GM19099 (cell line): Measurements from ENCODE around the gene SYDE1.

ENCODE experiments used
- POLR2A ChIP-seq: IDR thresholded peaks from 3 replicates; pipeline ENCODE4 v1.6.1; 2011; ENCODE audit warnings: low read depth; ENCODE audit not compliant: insufficient read length; ENCODE audit errors: extremely low read depth

SYDE1 gene, protein sequence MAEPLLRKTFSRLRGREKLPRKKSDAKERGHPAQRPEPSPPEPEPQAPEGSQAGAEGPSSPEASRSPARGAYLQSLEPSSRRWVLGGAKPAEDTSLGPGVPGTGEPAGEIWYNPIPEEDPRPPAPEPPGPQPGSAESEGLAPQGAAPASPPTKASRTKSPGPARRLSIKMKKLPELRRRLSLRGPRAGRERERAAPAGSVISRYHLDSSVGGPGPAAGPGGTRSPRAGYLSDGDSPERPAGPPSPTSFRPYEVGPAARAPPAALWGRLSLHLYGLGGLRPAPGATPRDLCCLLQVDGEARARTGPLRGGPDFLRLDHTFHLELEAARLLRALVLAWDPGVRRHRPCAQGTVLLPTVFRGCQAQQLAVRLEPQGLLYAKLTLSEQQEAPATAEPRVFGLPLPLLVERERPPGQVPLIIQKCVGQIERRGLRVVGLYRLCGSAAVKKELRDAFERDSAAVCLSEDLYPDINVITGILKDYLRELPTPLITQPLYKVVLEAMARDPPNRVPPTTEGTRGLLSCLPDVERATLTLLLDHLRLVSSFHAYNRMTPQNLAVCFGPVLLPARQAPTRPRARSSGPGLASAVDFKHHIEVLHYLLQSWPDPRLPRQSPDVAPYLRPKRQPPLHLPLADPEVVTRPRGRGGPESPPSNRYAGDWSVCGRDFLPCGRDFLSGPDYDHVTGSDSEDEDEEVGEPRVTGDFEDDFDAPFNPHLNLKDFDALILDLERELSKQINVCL

DNA sequence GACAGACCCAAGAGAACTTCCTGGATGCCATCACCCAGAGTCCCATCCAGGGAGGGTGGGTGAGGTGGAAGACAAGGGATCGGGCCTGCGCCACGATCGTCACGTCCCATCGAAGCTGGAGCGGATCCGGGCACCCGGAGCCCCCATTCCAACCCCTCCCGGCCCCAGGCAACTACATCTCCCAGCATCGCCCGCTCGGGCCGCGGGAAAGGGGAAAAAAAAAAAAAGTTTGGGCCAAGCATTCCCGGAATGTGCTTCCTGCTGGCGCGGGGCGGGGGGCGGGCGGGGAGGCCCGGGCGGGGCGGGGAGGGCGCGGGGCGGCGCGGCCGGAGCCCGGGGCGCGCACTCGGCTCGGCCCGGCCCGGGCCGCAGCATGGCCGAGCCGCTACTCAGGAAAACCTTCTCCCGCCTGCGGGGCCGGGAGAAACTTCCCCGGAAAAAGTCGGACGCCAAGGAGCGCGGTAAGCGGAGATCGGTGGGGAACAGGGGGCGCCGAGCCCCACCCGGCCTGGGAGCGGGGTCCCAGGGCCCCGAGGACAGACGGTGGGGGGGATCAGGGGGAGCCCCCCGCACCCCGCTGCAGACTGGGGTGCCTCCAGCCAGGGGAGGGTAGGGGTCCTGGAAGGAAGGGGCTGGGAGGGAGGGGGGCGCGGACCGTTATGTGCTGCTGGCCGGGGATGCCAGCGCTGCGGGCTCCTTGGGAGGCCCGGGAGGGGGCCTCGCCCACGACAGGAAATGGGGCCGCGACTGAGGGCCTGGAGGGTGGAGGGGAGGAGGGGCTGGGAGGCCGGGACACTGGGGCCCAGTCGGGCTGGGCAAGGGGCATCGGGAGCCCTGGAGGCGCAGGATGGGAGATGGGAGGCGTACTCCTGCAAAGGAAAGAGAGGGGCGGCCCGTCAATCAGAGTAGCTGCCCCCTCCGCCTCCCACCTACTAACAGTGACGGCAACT is at the start of gene SYDE1:
SYDE1 (plus strand) TSS at position 341 of the 950 bp plus-strand sequence; CDS start at position 374, 33 bp downstream.
- TF ChIP-seq POLR2A = no peak

DNA sequence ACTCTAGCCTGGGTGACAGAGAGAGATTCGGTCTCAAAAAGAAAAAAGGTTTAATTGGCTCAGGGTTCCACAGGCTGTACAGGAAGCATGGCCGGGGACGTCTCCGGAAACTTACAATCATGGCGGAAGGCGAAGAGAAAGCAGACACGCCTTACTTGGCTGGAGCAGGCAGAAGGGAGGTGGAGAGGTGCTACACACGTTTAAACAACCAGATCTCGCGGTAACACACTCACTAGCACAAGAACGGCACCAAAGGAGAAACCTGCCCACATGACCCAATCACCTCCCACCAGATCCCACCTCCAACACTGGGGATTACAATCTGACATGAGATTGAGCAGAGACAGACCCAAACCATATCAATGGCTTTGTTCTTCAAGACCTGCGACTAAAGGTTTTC is 45.2 kb upstream of the SYDE1 start:
- TF ChIP-seq POLR2A = no peak

DNA sequence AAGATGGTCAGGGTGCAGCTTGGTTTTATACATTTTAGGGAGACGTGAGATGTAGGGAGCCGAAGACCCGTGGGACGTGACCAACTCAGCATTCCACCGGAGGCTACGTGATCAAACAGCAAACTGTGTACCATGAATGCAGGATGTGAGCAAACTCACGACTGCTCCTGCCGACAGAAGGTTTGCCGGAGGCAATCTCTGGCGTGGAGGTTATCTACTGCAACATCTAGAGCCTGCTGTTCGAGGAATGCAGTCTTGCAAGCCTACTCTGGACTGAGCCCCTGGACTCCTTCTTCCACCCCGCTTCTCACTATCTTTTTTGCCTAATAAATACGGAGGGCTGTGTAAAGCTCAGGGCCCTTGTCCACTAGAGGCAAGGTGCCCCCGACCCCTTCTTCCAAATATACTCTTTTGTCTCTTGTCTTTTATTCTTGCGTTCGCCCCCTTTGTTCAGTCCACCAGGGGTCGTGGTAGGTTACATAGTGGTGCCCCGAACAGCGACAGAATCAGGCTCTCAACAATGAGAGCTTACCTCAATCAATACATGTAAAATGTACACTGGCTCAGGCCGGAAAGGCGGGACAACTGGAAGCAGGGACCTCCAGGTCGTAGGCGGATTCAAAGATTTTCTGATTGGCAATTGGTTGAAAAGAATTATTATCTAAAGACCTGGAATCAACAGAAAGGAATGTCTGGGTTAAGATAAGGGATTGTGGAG is 34.1 kb upstream of the SYDE1 start:
- TF ChIP-seq POLR2A = no peak

DNA sequence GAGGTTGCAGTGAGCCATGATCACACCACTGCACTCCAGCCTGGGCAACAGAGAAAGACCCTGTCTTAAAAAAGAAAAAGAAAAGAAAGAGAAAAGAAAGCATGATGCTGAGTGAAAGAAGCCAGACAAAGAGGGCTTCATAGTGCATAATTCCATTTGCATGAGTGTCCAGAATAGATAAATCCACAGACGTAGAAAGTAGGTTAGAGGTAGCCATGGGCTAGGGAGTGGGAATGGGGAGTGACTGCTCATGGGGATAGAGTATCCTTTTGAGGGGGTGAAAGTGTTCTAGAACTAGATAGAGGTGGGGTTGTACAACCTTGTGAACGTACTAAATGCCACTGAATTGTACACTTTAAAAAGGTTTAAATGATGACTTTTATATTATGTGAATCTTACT is 32.8 kb upstream of the SYDE1 start:
- no peak for TF ChIP-seq POLR2A

GRCh38 chr19:15075806-15076205 is 31.4 kb upstream of the SYDE1 start:
- no peak for TF ChIP-seq POLR2A

- no peak for TF ChIP-seq POLR2A
These were observed 25.3 kb upstream of the SYDE1 start, which contains the start of gene OR1I1 for GRCh38 chr19:15081911-15082310. Gene OR1I1, plus strand, starts transcription at chr19:15082211. Its CDS starts 4,855 bp downstream, at chr19:15087066.

GRCh38 chr19:15087182-15087581 is 20.0 kb upstream of the SYDE1 start:
- no peak for TF ChIP-seq POLR2A

DNA sequence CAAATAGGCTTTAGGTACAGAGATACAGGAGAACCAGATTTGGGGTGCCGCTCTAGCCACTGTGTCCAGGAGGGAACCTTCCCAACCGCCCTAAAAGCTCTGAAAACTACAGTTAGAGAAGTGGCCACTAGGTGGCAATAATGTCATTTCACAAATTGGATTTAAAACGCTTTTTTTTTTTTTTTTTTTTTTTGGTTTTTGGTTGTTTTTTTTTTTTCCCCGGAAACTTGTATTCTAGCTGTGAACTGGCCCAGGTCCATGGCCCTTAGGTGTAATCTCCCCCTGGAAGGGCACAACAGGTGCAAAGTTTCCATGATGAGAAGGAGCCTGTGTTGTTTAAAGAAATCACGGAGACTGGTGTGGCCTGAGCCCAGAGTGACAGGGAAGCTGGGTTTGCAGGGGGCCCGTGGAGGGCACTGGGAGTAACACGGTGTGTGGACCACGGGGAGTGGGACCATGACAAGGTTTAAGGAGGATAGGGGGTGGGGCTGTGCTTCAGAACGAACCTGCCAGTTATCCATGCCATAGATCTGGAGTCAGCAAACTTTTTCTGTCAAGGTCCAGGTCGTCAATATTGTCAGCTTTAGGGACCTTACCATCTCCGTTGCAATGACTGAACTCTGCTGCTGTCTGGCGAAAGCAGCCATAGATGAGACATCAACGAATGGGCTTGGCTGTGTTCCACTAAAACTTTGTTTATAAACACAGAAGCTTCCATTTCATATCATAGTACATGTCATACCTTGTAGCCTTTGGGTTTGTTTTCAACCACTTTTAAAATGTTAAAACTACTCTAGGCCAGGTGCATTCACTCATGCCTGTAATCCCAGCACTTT is 15.1 kb upstream of the SYDE1 start:
- TF ChIP-seq POLR2A = no peak

DNA sequence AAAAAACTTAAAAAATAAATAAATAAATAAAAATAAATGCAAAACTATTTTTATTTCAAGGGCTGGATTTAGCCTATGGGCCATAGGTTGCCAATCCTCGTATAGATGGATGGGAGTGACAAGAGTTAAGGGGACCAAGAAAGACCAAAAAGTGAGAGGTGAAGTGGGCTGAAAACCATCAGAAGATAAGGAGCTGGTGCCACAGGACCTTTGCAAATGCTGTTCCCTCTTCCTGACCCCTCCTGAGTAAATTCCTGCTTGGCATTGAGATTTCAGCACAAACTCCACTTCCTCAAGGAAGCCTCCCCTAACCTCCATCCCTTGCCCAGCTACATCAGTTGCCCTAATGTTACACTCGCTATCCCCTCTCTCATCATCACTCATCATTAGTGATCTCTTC is 14.2 kb upstream of the SYDE1 start:
- TF ChIP-seq POLR2A = no peak

DNA sequence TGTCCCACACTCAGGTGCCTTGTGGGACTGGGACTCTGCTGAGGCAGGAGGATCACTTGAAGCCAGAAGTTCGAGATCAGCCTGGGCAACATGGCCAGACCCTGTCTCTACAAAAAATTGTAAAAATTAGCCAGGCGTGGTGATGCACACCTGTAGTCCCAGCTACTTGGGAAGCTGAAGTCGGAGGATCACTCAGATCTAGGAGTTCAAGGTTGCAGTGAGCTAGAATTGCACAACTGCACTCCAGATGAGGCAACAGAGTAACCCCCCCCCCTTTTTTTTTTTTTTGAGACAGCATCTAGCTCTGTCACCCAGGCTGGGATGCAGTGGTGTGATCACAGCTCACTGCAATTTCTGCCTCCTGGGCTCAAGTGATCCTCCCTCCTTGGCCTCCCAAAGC is 11.0 kb upstream of the SYDE1 start:
- TF ChIP-seq POLR2A = no peak

DNA sequence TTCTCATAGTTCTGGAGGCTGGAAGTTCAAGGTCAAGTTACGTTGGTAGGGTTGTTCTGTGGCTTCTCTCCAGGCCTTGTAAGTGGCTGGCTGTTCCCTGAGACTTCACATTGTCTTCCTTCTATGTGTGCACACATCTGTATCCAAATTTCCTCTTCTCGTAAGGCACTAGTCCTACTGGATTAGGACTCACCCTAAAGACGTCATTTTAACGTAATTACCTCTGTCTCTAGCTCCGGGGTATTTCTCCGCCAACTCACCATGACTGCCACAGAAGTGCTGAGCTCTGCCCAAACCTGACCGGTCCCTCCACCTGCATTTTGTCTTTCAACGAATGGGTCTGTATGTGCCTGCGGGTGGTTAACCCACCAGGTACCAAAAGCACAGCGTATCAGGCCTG is 8.7 kb upstream of the SYDE1 start:
- no peak for TF ChIP-seq POLR2A

DNA sequence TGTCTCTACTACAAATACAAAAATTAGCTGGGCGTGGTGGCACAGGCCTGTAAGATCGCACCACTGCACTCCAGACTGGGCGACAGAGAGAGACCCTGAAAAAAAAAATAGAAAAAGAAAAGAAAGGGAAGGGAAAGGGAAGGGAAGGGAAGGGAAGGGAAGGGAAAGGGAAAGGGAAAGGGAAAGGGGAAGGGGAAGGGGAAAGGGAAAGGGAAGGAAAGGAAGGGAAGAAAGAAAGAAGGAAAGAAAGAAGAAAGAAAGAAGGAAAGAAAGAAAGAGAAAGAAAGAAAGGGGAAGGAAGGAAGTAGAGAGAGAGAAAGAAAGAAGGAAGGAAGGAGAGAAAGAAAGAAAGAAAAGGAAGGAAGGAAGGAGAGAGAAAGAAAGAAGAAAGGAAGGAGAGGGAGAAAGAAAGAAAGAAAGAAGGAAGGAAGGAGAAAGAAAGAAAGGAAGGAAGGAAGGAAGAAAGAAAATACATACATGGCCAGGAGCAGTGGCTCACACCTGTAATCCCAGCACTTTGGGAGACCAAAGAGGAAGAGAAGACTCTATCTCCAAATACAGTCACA is 8.1 kb upstream of the SYDE1 start:
- no peak for TF ChIP-seq POLR2A

DNA sequence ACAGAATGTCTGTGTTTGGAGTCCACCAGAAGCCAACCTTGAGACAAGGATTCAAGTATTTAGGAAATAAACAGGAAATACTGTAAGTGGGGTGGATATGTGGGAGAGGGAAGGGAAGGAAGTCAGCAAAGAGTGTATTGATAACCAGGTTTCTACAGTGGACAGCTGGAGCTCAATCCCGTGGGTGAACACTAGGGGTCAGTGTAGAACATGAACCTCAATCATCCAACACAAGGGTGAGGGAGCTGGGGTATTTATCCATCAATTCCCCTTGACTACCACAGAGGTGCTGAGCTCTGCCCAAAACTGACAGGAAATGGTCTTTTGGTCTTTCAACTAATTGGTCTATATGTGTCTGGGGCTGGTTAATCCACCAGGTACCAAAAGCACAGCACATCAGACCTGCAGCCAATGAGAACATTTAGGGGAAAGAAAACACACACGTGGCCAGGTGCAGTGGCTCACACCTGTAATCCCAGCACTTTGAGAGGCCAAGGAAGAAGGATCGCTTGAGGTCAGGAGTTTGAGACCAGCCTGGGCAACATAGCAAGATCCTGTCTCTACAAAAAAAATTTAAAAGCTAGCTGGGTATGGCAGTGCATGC is 5.6 kb upstream of the SYDE1 start:
- no peak for TF ChIP-seq POLR2A
